Measurements from ENCODE around the gene TLCD3B. TPM values are rescaled to one million over a fixed set of nuclear protein-coding genes. Genes with fewer than 3 reads are reported as not detected.

Gene TLCD3B
- total and polyA plus RNA-seq, 9 of the 15 experiments (the other 6 are each of a cell fraction or from before 2014, with no cell fraction given): 0.10 to 0.52 (median 0.23) TPM; not detected in 4

- TF ChIP-seq SUPT5H (IDR thresholded peaks at IDR 0.05) (peak; percentile 97), CHD4 (IDR thresholded peaks at IDR 0.05; ENCODE audit: insufficient read depth, insufficient replicate concordance, low read depth, low read length, poor library complexity, severe bottlenecking) (no peak), RNF2 (IDR thresholded peaks at IDR 0.05) (peak; percentile 38), POLR2B (IDR thresholded peaks at IDR 0.05; ENCODE audit: low read depth, partially characterized antibody) (peak; percentile 94), POLR2AphosphoS2 (IDR thresholded peaks at IDR 0.05; ENCODE audit: low read length) (peak; percentile 95), ESRRA (IDR thresholded peaks at IDR 0.05; ENCODE audit: borderline replicate concordance, low read depth) (peak; percentile 57), ETV6 (IDR thresholded peaks at IDR 0.05; ENCODE audit: borderline replicate concordance in 1 of 2, low read depth in 2 of 2, low read length in 1 of 2) (peak in 1 of 2 experiments; percentile 89; a peak in 2 of 4 replicates), ETV6 (CRISPR knock-in tag; IDR thresholded peaks at IDR 0.05; ENCODE audit: borderline replicate concordance) (no peak), TAF9B (IDR thresholded peaks at IDR 0.05; ENCODE audit: partially characterized antibody) (peak; percentile 84), C11orf30 (IDR thresholded peaks at IDR 0.05; ENCODE audit: low read depth) (peak; percentile 90), SP1 (CRISPR knock-in tag; IDR thresholded peaks at IDR 0.05) (no peak; the same call in 1 of the 2 replicates), SMARCA5 (IDR thresholded peaks at IDR 0.05) (no peak), NCOA1 (IDR thresholded peaks at IDR 0.05; ENCODE audit: low read depth) (peak; percentile 27; the same call in 1 of the 2 replicates), SPI1 (IDR thresholded peaks at IDR 0.05; ENCODE audit: borderline replicate concordance, low read depth, low read length) (peak; percentile 57; the same call in 1 of the 2 replicates), PRPF4 (IDR thresholded peaks at IDR 0.05; ENCODE audit: insufficient read depth, low read depth, low read length, poor library complexity, severe bottlenecking) (no peak), HDAC3 (IDR thresholded peaks at IDR 0.05; ENCODE audit: borderline replicate concordance, partially characterized antibody) (no peak), FOS (IDR thresholded peaks at IDR 0.05; ENCODE audit: extremely low read depth, insufficient read length) (no peak)
- TF ChIP-seq, protein P1, sequence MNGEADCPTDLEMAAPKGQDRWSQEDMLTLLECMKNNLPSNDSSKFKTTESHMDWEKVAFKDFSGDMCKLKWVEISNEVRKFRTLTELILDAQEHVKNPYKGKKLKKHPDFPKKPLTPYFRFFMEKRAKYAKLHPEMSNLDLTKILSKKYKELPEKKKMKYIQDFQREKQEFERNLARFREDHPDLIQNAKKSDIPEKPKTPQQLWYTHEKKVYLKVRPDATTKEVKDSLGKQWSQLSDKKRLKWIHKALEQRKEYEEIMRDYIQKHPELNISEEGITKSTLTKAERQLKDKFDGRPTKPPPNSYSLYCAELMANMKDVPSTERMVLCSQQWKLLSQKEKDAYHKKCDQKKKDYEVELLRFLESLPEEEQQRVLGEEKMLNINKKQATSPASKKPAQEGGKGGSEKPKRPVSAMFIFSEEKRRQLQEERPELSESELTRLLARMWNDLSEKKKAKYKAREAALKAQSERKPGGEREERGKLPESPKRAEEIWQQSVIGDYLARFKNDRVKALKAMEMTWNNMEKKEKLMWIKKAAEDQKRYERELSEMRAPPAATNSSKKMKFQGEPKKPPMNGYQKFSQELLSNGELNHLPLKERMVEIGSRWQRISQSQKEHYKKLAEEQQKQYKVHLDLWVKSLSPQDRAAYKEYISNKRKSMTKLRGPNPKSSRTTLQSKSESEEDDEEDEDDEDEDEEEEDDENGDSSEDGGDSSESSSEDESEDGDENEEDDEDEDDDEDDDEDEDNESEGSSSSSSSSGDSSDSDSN (IDR thresholded peaks at IDR 0.05; ENCODE audit: borderline replicate concordance in 1 of 2, low read depth in 2 of 2, low read length in 2 of 2): 0 out of 4 replicates have a peak, but pooled peaks of 1 of the 2 experiments have one; percentile 31
- TF ChIP-seq, protein P2, sequence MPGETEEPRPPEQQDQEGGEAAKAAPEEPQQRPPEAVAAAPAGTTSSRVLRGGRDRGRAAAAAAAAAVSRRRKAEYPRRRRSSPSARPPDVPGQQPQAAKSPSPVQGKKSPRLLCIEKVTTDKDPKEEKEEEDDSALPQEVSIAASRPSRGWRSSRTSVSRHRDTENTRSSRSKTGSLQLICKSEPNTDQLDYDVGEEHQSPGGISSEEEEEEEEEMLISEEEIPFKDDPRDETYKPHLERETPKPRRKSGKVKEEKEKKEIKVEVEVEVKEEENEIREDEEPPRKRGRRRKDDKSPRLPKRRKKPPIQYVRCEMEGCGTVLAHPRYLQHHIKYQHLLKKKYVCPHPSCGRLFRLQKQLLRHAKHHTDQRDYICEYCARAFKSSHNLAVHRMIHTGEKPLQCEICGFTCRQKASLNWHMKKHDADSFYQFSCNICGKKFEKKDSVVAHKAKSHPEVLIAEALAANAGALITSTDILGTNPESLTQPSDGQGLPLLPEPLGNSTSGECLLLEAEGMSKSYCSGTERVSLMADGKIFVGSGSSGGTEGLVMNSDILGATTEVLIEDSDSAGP (CRISPR knock-in tag; IDR thresholded peaks at IDR 0.05): no peak
- TF ChIP-seq, protein P3, sequence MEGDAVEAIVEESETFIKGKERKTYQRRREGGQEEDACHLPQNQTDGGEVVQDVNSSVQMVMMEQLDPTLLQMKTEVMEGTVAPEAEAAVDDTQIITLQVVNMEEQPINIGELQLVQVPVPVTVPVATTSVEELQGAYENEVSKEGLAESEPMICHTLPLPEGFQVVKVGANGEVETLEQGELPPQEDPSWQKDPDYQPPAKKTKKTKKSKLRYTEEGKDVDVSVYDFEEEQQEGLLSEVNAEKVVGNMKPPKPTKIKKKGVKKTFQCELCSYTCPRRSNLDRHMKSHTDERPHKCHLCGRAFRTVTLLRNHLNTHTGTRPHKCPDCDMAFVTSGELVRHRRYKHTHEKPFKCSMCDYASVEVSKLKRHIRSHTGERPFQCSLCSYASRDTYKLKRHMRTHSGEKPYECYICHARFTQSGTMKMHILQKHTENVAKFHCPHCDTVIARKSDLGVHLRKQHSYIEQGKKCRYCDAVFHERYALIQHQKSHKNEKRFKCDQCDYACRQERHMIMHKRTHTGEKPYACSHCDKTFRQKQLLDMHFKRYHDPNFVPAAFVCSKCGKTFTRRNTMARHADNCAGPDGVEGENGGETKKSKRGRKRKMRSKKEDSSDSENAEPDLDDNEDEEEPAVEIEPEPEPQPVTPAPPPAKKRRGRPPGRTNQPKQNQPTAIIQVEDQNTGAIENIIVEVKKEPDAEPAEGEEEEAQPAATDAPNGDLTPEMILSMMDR (IDR thresholded peaks at IDR 0.05 in 2 of 3, conservative IDR thresholded peaks at IDR 0.05 in 1 of 3; ENCODE audit: insufficient read depth in 2 of 3, low read depth in 1 of 3, low read length in 3 of 3): 0 out of 6 replicates have a peak, but pooled peaks of 1 of the 3 experiments have one; percentile 8
Measured at GRCh38 chr16:30075503-30076275, 44.6 kb upstream of the TLCD3B start, which contains the start of gene PPP4C (continued).

Measured in K562 (cell line).